Measurements from ENCODE around the gene POGZ. TPM values are rescaled to one million over a fixed set of nuclear protein-coding genes. Genes with fewer than 3 reads are reported as not detected.

The POGZ gene
- total RNA-seq, 1 donor from 2014 or later = 37.3 TPM

DNA sequence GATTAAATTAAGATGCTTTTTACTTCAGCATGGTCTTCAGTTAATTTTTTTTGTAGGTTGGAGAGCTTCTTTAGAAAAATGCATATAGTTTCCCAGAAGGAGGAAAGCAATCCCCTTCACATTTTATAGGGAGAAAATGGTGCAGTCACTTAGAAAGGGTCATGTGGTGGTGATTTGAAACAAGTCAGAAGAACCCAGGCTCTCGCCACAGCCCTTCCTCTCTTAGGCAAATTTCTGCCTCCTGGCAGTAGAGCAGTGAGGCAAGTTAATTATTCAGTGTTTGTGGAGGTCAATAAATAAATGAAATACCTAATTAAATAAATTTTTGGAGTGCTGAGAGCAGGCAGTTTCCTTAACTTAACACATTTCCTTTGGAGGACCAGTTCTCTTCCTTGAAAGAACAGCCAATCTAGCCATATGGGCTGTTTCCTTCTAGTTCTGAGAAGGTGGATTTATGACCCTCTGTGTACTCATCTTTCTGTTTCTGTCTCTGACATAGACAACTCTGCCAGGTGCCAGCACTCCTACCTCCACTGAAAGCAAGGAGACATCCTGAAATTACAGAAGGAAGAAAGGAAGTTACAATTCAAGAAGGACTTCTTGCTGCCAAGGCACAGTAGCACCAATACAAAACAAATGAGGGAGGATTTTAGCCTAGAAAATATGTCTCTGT, 19.0 kb upstream of the POGZ start:
- TF ChIP-seq, protein P1, sequence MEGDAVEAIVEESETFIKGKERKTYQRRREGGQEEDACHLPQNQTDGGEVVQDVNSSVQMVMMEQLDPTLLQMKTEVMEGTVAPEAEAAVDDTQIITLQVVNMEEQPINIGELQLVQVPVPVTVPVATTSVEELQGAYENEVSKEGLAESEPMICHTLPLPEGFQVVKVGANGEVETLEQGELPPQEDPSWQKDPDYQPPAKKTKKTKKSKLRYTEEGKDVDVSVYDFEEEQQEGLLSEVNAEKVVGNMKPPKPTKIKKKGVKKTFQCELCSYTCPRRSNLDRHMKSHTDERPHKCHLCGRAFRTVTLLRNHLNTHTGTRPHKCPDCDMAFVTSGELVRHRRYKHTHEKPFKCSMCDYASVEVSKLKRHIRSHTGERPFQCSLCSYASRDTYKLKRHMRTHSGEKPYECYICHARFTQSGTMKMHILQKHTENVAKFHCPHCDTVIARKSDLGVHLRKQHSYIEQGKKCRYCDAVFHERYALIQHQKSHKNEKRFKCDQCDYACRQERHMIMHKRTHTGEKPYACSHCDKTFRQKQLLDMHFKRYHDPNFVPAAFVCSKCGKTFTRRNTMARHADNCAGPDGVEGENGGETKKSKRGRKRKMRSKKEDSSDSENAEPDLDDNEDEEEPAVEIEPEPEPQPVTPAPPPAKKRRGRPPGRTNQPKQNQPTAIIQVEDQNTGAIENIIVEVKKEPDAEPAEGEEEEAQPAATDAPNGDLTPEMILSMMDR (IDR thresholded peaks at IDR 0.05; ENCODE audit: borderline replicate concordance) = no peak
- no peaks in the 10 kb centered on the region for H3K36me3 ChIP-seq
- no peak overlapping the region for H3K27ac ChIP-seq (replicated peaks)
- H3K27me3 ChIP-seq (ENCODE audit: low read depth) = no peaks in the 10 kb centered on the region
- H3K9me3 ChIP-seq (replicated peaks) = peaks cover 13% of the 10 kb centered on the region
- no peak overlapping the region for H3K4me3 ChIP-seq
- DNase-seq = no peak
- peaks cover 7% of the 10 kb centered on the region for H3K4me1 ChIP-seq
- intact Hi-C loops (cut with micrococcal nuclease) = no loop called here

DNA sequence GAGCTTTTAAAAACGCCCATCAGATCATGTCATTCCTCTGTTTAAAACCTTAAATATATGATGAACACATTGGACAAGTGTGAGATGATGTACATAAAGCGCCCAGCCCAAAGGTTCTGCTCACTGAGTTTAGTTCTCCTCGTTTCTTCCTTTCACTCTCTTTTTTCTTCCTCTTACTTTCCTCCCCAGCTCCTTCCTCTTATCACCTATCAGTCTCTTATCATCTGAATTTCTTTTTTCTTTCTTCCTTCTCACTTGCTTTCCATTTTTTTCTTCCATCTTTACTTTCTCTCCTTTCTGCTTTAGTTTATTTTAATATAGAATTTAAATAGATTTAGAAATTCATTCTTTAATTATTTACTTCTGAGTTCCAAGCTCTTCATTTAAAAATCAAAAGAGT, 17.8 kb upstream of the POGZ start:
- H3K27ac ChIP-seq (replicated peaks) = no peak overlapping the region
- DNase-seq = no peak
- H3K4me3 ChIP-seq = no peak overlapping the region
- intact Hi-C loops (cut with micrococcal nuclease) = no loop called here
- H3K27me3 ChIP-seq (ENCODE audit: low read depth) = no peaks in the 10 kb centered on the region
- TF ChIP-seq, protein P1 (IDR thresholded peaks at IDR 0.05; ENCODE audit: borderline replicate concordance) = no peak
- peaks cover 15% of the 10 kb centered on the region for H3K4me1 ChIP-seq
- peaks cover 7% of the 10 kb centered on the region for H3K9me3 ChIP-seq (replicated peaks)
- H3K36me3 ChIP-seq = no peaks in the 10 kb centered on the region

DNA sequence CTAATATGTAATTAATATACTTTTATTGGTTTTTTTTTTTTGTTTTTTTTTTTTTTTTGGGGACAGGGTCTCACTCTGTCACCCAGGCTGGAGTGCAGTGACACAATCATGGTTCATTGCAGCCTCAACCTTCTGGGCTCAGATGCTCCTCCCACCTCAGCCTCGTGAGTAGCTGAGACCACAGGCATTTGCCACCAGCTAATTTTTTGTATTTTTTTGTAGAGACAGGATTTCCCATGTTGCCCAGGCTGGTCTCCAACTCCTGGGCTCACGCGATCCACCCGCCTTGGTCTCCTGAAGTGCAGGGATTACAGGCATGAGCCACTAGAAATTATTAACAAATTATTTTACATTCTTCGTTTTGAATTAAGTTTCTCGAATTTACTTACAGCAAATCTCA, 16.8 kb upstream of the POGZ start:
- peaks cover 15% of the 10 kb centered on the region for H3K4me1 ChIP-seq
- no peaks in the 10 kb centered on the region for H3K9me3 ChIP-seq (replicated peaks)
- H3K36me3 ChIP-seq = no peaks in the 10 kb centered on the region
- no peaks in the 10 kb centered on the region for H3K27me3 ChIP-seq (ENCODE audit: low read depth)
- intact Hi-C loops (cut with micrococcal nuclease) = no loop called here
- no peak overlapping the region for H3K27ac ChIP-seq (replicated peaks)
- TF ChIP-seq, protein P1 (IDR thresholded peaks at IDR 0.05; ENCODE audit: borderline replicate concordance) = no peak
- DNase-seq = no peak
- H3K4me3 ChIP-seq = no peak overlapping the region

DNA sequence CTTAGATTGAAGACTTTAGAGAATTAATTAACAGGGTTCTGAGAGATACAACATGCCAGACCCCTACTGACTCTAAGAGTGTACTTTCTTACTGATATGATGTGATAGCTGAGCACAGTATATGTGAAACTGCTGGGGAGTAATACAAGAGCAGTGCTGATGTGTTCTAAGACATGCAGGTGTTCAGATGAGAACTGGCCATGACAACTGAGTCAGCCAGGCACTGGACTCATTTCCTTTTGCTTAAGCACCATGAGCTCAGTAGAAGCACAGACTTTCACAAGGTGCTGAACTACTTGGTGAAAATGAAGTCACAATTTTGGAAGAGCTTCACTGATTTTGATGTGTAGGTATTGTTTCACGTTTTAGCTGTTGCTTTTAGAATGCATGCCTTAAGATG, 15.9 kb upstream of the POGZ start:
- Histone ChIP-seq H3K27ac (replicated peaks) (no peak overlapping the region), H3K9me3 (replicated peaks) (no peaks in the 10 kb centered on the region), H3K4me1 (peaks cover 15% of the 10 kb centered on the region), H3K36me3 (no peaks in the 10 kb centered on the region), H3K4me3 (no peak overlapping the region), H3K27me3 (ENCODE audit: low read depth) (no peaks in the 10 kb centered on the region)
- TF ChIP-seq, protein P1 (IDR thresholded peaks at IDR 0.05; ENCODE audit: borderline replicate concordance) = no peak
- intact Hi-C loops (cut with micrococcal nuclease) = no loop called here
- DNase-seq = no peak

DNA sequence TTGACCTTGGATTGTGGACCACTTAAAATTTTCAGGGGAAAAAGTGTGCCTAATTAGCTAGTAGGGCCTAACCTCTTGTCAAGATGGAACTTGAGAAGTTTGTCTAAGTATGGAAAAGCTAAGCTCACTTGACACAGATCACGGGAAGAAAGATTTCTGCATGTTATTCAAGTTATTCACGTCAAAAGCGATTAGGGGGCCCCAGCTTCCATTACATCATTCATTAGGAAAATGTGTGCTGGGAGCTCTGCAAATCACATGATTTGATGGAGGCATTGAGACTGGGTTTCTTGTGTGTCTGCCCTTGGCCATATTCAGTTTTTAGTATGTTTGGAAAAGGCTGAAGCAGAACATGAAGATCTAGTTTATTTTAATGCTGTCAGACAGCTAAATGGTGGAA, 15.5 kb upstream of the POGZ start:
- TF ChIP-seq, protein P1 (IDR thresholded peaks at IDR 0.05; ENCODE audit: borderline replicate concordance) = no peak
- Histone ChIP-seq H3K4me1 (peaks cover 15% of the 10 kb centered on the region), H3K9me3 (replicated peaks) (no peaks in the 10 kb centered on the region), H3K4me3 (no peak overlapping the region), H3K27ac (replicated peaks) (no peak overlapping the region), H3K36me3 (no peaks in the 10 kb centered on the region), H3K27me3 (ENCODE audit: low read depth) (no peaks in the 10 kb centered on the region)
- intact Hi-C loops (cut with micrococcal nuclease) = no loop called here
- no peak for DNase-seq

Data from left ventricle myocardium inferior (tissue), 1 donor.